ENCODE results near the gene HLA-DMB.
A peak's percentile ranks its signal among the peaks of the same experiment; 100 is the strongest.

HLA-DMB gene

GRCh38 chr6:32938494-32938893, 2.3 kb downstream of the HLA-DMB start:
- in situ Hi-C loops (cut with HindIII; ENCODE audit: low pct_unique_long_range_greater_than_20kb, low sequenced_read_pairs), result no loop called here
- DNase-seq (ENCODE audit: low read depth in 1 of 2, low spot score in 1 of 2), result no peak
- no peak for TF ChIP-seq JUND (IDR thresholded peaks at IDR 0.05; ENCODE audit: low read depth)

- TF ChIP-seq JUND (IDR thresholded peaks at IDR 0.05; ENCODE audit: low read depth), result no peak
- in situ Hi-C loops (cut with HindIII; ENCODE audit: low pct_unique_long_range_greater_than_20kb, low sequenced_read_pairs), result no loop called here
- DNase-seq (ENCODE audit: low read depth in 1 of 2, low spot score in 1 of 2), result no peak
Observed at GRCh38 chr6:32937230-32937633, 3.6 kb downstream of the HLA-DMB start.

- in situ Hi-C loops (cut with HindIII; ENCODE audit: low pct_unique_long_range_greater_than_20kb, low sequenced_read_pairs), result no loop called here
- DNase-seq (ENCODE audit: low read depth in 1 of 2, low spot score in 1 of 2), result no peak
- TF ChIP-seq JUND (IDR thresholded peaks at IDR 0.05; ENCODE audit: low read depth), result no peak
Observed at GRCh38 chr6:32936239-32937152, 4.3 kb downstream of the HLA-DMB start.

GRCh38 chr6:32935551-32936238, 5.1 kb downstream of the HLA-DMB start:
- DNase-seq (ENCODE audit: low read depth in 1 of 2, low spot score in 1 of 2), result no peak
- in situ Hi-C loops (cut with HindIII; ENCODE audit: low pct_unique_long_range_greater_than_20kb, low sequenced_read_pairs), result no loop called here
- no peak for TF ChIP-seq JUND (IDR thresholded peaks at IDR 0.05; ENCODE audit: low read depth)

GRCh38 chr6:32933661-32934085, 7.2 kb downstream of the HLA-DMB start:
- no peak for TF ChIP-seq JUND (IDR thresholded peaks at IDR 0.05; ENCODE audit: low read depth)
- peak; percentile 59 to 81 for DNase-seq (ENCODE audit: low read depth in 1 of 2, low spot score in 1 of 2)
- in situ Hi-C loops (cut with HindIII; ENCODE audit: low pct_unique_long_range_greater_than_20kb, low sequenced_read_pairs), result no loop called here

GRCh38 chr6:32932132-32932868, 8.5 kb downstream of the HLA-DMB start:
- DNase-seq (ENCODE audit: low read depth in 1 of 2, low spot score in 1 of 2), result peak in 1 of 2 experiments; percentile 60
- TF ChIP-seq JUND (IDR thresholded peaks at IDR 0.05; ENCODE audit: low read depth), result no peak
- in situ Hi-C loops (cut with HindIII; ENCODE audit: low pct_unique_long_range_greater_than_20kb, low sequenced_read_pairs), result no loop called here

GRCh38 chr6:32931211-32931610, 9.6 kb downstream of the HLA-DMB start:
- DNase-seq (ENCODE audit: low read depth in 1 of 2, low spot score in 1 of 2), result no peak
- no peak for TF ChIP-seq JUND (IDR thresholded peaks at IDR 0.05; ENCODE audit: low read depth)
- in situ Hi-C loops (cut with HindIII; ENCODE audit: low pct_unique_long_range_greater_than_20kb, low sequenced_read_pairs), result no loop called here

- TF ChIP-seq JUND (IDR thresholded peaks at IDR 0.05; ENCODE audit: low read depth), result no peak
- in situ Hi-C loops (cut with HindIII; ENCODE audit: low pct_unique_long_range_greater_than_20kb, low sequenced_read_pairs), result no loop called here
- DNase-seq (ENCODE audit: low read depth in 1 of 2, low spot score in 1 of 2), result no peak
Observed at GRCh38 chr6:32922083-32922482, 18.7 kb downstream of the HLA-DMB start.

- no peak for TF ChIP-seq JUND (IDR thresholded peaks at IDR 0.05; ENCODE audit: low read depth)
- in situ Hi-C loops (cut with HindIII; ENCODE audit: low pct_unique_long_range_greater_than_20kb, low sequenced_read_pairs), result no loop called here
- DNase-seq (ENCODE audit: low read depth in 1 of 2, low spot score in 1 of 2), result no peak
Observed at GRCh38 chr6:32920715-32921114, 20.1 kb downstream of the HLA-DMB start.

- in situ Hi-C loops (cut with HindIII; ENCODE audit: low pct_unique_long_range_greater_than_20kb, low sequenced_read_pairs), result no loop called here
- no peak for DNase-seq (ENCODE audit: low read depth in 1 of 2, low spot score in 1 of 2)
- TF ChIP-seq JUND (IDR thresholded peaks at IDR 0.05; ENCODE audit: low read depth), result no peak
Observed at GRCh38 chr6:32912951-32913350, 27.9 kb downstream of the HLA-DMB start.

- DNase-seq (ENCODE audit: low read depth in 1 of 2, low spot score in 1 of 2), result no peak
- TF ChIP-seq JUND (IDR thresholded peaks at IDR 0.05; ENCODE audit: low read depth), result no peak
- in situ Hi-C loops (cut with HindIII; ENCODE audit: low pct_unique_long_range_greater_than_20kb, low sequenced_read_pairs), result no loop called here
Observed at GRCh38 chr6:32908897-32909296, 31.9 kb downstream of the HLA-DMB start.

GRCh38 chr6:32906539-32906938, 34.3 kb downstream of the HLA-DMB start:
- no peak for DNase-seq (ENCODE audit: low read depth in 1 of 2, low spot score in 1 of 2)
- no peak for TF ChIP-seq JUND (IDR thresholded peaks at IDR 0.05; ENCODE audit: low read depth)
- in situ Hi-C loops (cut with HindIII; ENCODE audit: low pct_unique_long_range_greater_than_20kb, low sequenced_read_pairs), result no loop called here

Data from T47D (cell line).